Measurements from ENCODE around the gene MYH15. TPM values are rescaled to one million over a fixed set of nuclear protein-coding genes. Genes with fewer than 3 reads are reported as not detected.

Gene MYH15
- polyA plus RNA-seq (ENCODE audit: insufficient read length in 10 of 10): under 1 TPM; 0.18 to 0.76 (median 0.38) TPM
- long read RNA-seq, donor 1: 0 reads
- long read RNA-seq, donor 2: 0 reads
- long read RNA-seq, donor 3: 0 reads
- long read RNA-seq, donor 4: 0 reads
- long read RNA-seq, donor 5: 0 reads
- long read RNA-seq, donor 6: 0 reads
- long read RNA-seq, donor 7: 0 reads
- long read RNA-seq, donor 8: 0 reads
- long read RNA-seq, donor 9: 0 reads

DNA sequence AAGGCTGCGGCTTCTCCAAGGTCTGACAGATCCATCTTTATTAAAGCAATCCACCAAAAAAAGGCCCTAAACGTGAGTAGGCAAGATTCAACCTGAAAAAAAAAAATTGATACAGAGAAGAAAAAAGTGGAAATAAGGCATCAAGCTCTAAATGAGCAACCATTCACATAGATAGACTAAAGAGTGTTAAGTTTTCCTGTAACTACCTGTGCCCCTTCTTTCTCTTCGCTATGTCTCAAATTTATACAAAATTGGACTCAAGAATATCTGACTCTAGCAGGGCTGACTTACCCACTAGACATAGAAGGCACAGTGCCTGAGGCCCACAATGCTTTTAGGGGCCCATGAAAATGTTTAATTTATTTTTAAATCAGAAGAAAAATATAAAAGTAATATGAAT is at the start of gene MYH15:
Gene MYH15 (minus strand): TSS at position 101 of the 400 bp plus-strand sequence. CDS start 66 bp downstream, at position 35.
- no peak for DNase-seq

- DNase-seq: no peak
Measured at GRCh38 chr3:108555966-108556581, 45.7 kb upstream of the MYH15 start.

DNA sequence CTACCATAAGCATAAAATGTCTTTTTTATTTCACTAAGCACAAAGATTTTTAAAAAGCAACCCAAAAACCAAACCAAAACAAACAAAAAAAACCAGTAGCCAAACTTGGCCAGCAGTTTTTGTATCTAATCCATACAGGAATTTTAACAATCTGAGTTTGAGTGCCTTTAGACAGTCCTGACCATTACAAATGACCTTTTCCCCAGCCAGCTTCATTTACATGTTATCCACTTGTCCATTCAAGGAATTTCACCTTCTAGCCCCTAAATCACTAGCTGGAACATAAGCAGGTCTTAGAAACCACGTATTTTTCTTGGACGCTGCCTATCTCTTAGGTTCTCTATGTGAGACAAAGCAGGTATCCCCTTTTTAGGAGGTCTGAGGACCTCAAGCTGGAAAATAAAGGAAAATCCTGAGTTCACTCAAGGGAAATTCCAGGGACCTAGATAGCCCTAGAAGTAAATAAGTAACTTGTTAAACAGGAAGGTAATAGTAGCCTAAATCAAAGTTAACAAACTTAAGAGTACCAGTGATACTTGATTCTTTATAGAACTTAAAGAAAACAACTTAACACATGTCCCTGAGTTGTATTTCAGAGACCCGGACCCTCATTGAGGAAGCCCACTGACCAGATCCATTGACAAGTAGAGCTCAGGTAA is 44.6 kb upstream of the MYH15 start:
- DNase-seq: no peak

- DNase-seq: no peak
Measured at GRCh38 chr3:108554229-108554628, 43.8 kb upstream of the MYH15 start.

GRCh38 chr3:108552267-108553159 is 42.1 kb upstream of the MYH15 start:
- DNase-seq: peak; percentile 41 to 70 (median 52)

DNA sequence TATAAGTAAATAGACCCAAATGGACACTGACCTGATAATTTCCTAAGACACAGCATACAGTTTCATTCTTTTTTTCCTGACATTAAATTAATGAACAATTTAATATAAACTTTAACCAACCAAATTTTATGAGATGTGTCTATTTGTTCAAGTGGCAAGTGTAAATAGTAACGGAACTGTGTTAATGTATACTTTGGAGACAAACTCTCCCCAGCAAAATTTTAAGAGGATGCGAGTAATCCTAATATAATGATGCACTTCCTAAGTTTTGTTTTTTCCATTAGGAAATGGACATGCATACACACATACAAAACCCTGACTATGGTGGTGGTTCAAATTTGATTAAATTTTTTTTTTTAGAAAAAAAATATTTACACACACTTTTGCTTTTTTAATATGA is 38.5 kb upstream of the MYH15 start:
- no peak for DNase-seq

- DNase-seq: no peak
Measured at GRCh38 chr3:108548304-108548703, 37.9 kb upstream of the MYH15 start.

DNA sequence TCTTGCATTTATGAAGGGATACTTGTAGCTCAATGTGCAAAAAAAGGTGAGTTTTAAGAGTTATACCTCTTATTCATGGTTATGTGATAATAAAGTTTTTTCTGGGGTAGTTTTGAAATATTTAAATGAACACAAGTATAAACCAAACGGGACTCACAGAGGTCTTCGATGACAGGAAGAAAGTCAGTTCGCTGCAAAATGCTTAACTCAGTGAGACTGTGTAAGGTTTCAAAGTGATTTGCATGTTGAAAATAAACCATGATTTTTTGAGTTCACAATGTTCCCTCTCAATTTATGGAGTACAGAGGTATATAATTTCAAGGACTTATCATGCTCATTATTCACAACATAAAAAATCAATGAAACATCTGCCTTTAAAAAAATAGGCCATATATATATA is 36.3 kb upstream of the MYH15 start:
- no peak for DNase-seq

GRCh38 chr3:108546247-108546646 is 35.9 kb upstream of the MYH15 start:
- DNase-seq: no peak

GRCh38 chr3:108538083-108538482 is 27.7 kb upstream of the MYH15 start:
- DNase-seq: no peak

- DNase-seq: peak; percentile 7 to 30 (median 14)
Measured at GRCh38 chr3:108528459-108529252, 18.3 kb upstream of the MYH15 start.

- DNase-seq: no peak
Measured at GRCh38 chr3:108527817-108528216, 17.4 kb upstream of the MYH15 start.

- DNase-seq: no peak
Measured at GRCh38 chr3:108527109-108527508, 16.7 kb upstream of the MYH15 start.

- DNase-seq: no peak
Measured at GRCh38 chr3:108525971-108526370, 15.6 kb upstream of the MYH15 start.

GRCh38 chr3:108525256-108525655 is 14.9 kb upstream of the MYH15 start:
- DNase-seq: no peak

- peak in 2 of 3 donors; percentile 13 for DNase-seq
Measured at GRCh38 chr3:108524537-108524936, 14.1 kb upstream of the MYH15 start.

- DNase-seq: peak in 1 of 3 donors; percentile 6
Measured at GRCh38 chr3:108518895-108519294, 8.5 kb upstream of the MYH15 start.

DNA sequence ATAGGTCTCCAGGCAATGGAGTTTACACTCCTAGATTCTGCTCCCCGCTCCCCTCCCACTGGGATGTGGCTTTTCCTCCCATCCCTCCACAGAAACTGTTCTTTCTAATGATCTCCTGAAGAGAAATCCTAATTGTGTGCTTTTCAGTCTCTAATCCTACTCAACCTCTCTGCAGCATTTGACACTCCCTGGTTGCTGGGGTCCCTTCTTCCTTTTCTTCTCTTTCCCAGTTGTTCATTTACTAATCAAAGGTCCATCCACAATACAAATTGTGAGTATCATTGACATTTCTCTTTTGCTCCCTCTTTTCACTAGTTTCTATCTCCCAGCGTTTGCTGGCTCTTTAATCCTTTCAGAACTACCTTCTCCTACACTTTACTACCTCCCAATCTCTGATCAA is 6.5 kb upstream of the MYH15 start:
- DNase-seq: no peak

DNA sequence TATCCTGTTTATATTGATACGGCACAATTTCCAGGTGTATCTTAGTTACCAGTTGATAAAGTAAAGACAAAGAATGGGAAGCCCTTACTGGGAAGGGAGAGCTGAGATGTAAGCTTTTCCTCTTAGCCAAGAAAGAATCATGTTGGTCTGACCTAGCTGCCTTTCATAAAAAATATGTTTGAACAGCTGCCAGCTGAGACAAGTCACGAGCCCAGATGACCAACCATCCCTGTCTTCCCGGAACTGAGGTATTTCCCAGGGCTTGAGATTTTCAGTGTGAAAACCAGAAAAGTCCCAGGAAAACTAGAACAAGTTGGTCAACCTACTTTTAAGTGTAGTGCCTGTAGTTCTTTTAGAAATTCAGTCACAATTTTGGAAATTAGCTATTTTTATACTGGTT is 3.6 kb upstream of the MYH15 start:
- no peak for DNase-seq

GRCh38 chr3:108512671-108513070 is 2.3 kb upstream of the MYH15 start:
- DNase-seq: no peak

GRCh38 chr3:108511490-108511889 is 1.1 kb upstream of the MYH15 start:
- no peak for DNase-seq

Measured in muscle of back (tissue), 13 donors.